ENCODE data around the gene TSPAN9.
A peak's percentile ranks its signal among the peaks of the same experiment; 100 is the strongest.

Gene TSPAN9

GRCh38 chr12:3272958-3273357, 195.8 kb downstream of the TSPAN9 start:
- no peaks in the 10 kb centered on the region for H3K36me3 Mint-ChIP-seq (ENCODE audit: low read depth)
- no peak overlapping the region for H3K4me3 Mint-ChIP-seq
- H3K4me1 Mint-ChIP-seq = peaks cover 81% of the 10 kb centered on the region
- no peak overlapping the region for H3K27ac Mint-ChIP-seq
- no peak for DNase-seq
- TF ChIP-seq CTCF (IDR thresholded peaks at IDR 0.05) = no peak
- H3K27me3 Mint-ChIP-seq (ENCODE audit: low read depth, poor library complexity) = peaks cover 21% of the 10 kb centered on the region
- H3K9me3 Mint-ChIP-seq = no peaks in the 10 kb centered on the region

- Mint-ChIP-seq H3K27me3 (ENCODE audit: low read depth, poor library complexity) (peaks cover 21% of the 10 kb centered on the region), H3K4me1 (peaks cover 85% of the 10 kb centered on the region), H3K27ac (no peak overlapping the region), H3K4me3 (no peak overlapping the region), H3K36me3 (ENCODE audit: low read depth) (no peaks in the 10 kb centered on the region), H3K9me3 (no peaks in the 10 kb centered on the region)
- TF ChIP-seq CTCF (IDR thresholded peaks at IDR 0.05) = no peak
- DNase-seq = no peak
Measured at GRCh38 chr12:3273409-3273853, 196.3 kb downstream of the TSPAN9 start.

GRCh38 chr12:3274664-3275063, 197.5 kb downstream of the TSPAN9 start:
- H3K4me1 Mint-ChIP-seq = peaks cover 87% of the 10 kb centered on the region
- H3K27ac Mint-ChIP-seq = no peak overlapping the region
- DNase-seq = no peak
- H3K4me3 Mint-ChIP-seq = no peak overlapping the region
- H3K36me3 Mint-ChIP-seq (ENCODE audit: low read depth) = no peaks in the 10 kb centered on the region
- TF ChIP-seq CTCF (IDR thresholded peaks at IDR 0.05) = no peak
- peaks cover 14% of the 10 kb centered on the region for H3K27me3 Mint-ChIP-seq (ENCODE audit: low read depth, poor library complexity)
- no peaks in the 10 kb centered on the region for H3K9me3 Mint-ChIP-seq

GRCh38 chr12:3275171-3276041, 198.2 kb downstream of the TSPAN9 start:
- no peaks in the 10 kb centered on the region for H3K9me3 Mint-ChIP-seq
- TF ChIP-seq CTCF (IDR thresholded peaks at IDR 0.05) = peak; percentile 99
- peaks cover 12% of the 10 kb centered on the region for H3K27me3 Mint-ChIP-seq (ENCODE audit: low read depth, poor library complexity)
- no peak overlapping the region for H3K4me3 Mint-ChIP-seq
- peak; percentile 90 for DNase-seq
- peaks cover 89% of the 10 kb centered on the region for H3K4me1 Mint-ChIP-seq
- H3K36me3 Mint-ChIP-seq (ENCODE audit: low read depth) = no peaks in the 10 kb centered on the region
- H3K27ac Mint-ChIP-seq = no peak overlapping the region

- DNase-seq = no peak
- Mint-ChIP-seq H3K27me3 (ENCODE audit: low read depth, poor library complexity) (peaks cover 12% of the 10 kb centered on the region), H3K9me3 (no peaks in the 10 kb centered on the region), H3K4me3 (no peak overlapping the region), H3K27ac (no peak overlapping the region), H3K36me3 (ENCODE audit: low read depth) (no peaks in the 10 kb centered on the region), H3K4me1 (peaks cover 84% of the 10 kb centered on the region)
- TF ChIP-seq CTCF (IDR thresholded peaks at IDR 0.05) = no peak
Measured at GRCh38 chr12:3276226-3276625, 199.0 kb downstream of the TSPAN9 start.
